Measurements from ENCODE around the gene OR6M1. TPM values are rescaled to one million over a fixed set of nuclear protein-coding genes. Genes with fewer than 3 reads are reported as not detected.

Gene OR6M1
- total RNA-seq, 1 donor from 2014 or later: not detected

DNA sequence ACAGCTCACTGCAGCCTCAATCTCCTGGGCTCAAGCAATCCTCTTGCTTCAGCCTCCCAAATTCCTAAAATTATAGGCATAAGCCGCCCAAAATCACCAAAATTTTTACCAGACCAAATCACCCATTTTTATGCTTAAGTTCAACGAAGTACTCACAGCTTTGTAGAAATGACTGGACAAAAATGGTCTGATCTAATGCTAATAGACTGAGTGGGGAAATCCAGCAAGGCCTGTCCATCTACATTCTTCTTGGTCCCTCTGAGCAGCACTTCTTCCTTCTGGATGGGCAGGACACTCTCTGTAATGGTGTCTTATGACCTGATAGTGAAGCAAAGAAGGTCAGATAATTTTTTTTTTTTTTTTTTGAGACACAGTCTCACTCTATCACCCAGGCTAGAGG, 33.1 kb downstream of the OR6M1 start:
- H3K4me1 Mint-ChIP-seq: no peaks in the 10 kb centered on the region
- H3K4me3 Mint-ChIP-seq: no peak overlapping the region
- H3K36me3 Mint-ChIP-seq: no peaks in the 10 kb centered on the region
- no peaks in the 10 kb centered on the region for H3K27me3 Mint-ChIP-seq (ENCODE audit: low read depth)
- DNase-seq (ENCODE audit: low spot score in 2 of 2, unreplicated experiment in 2 of 2): no peak
- no peak overlapping the region for H3K27ac Mint-ChIP-seq
- TF ChIP-seq, protein P1, sequence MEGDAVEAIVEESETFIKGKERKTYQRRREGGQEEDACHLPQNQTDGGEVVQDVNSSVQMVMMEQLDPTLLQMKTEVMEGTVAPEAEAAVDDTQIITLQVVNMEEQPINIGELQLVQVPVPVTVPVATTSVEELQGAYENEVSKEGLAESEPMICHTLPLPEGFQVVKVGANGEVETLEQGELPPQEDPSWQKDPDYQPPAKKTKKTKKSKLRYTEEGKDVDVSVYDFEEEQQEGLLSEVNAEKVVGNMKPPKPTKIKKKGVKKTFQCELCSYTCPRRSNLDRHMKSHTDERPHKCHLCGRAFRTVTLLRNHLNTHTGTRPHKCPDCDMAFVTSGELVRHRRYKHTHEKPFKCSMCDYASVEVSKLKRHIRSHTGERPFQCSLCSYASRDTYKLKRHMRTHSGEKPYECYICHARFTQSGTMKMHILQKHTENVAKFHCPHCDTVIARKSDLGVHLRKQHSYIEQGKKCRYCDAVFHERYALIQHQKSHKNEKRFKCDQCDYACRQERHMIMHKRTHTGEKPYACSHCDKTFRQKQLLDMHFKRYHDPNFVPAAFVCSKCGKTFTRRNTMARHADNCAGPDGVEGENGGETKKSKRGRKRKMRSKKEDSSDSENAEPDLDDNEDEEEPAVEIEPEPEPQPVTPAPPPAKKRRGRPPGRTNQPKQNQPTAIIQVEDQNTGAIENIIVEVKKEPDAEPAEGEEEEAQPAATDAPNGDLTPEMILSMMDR (IDR thresholded peaks at IDR 0.05; ENCODE audit: unreplicated experiment): no peak
- H3K9me3 Mint-ChIP-seq: peaks cover 7% of the 10 kb centered on the region

DNA sequence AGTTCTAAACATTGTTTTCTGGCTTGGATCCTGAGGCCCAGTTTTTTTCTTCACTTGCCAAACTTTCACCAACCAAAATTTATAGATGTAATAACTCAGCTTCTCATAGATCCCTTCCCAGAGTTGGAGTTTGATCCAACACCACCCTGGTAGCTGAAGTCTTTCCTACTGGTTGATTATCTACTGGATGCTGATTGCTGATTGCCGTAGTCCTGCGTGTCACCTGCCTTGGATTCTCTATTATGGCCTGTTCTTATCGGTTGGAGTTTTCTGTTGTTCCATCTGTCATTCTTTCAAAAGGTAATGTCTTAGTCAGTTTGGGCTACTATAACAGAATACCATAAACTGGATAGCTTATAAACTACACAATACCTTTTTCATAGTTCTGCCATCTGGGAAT, 34.5 kb downstream of the OR6M1 start:
- Mint-ChIP-seq H3K4me3 (no peak overlapping the region), H3K27me3 (ENCODE audit: low read depth) (no peaks in the 10 kb centered on the region), H3K27ac (no peak overlapping the region), H3K4me1 (no peaks in the 10 kb centered on the region), H3K36me3 (no peaks in the 10 kb centered on the region), H3K9me3 (peaks cover 14% of the 10 kb centered on the region)
- DNase-seq (ENCODE audit: low spot score in 2 of 2, unreplicated experiment in 2 of 2): no peak
- TF ChIP-seq, protein P1 (IDR thresholded peaks at IDR 0.05; ENCODE audit: unreplicated experiment): no peak

DNA sequence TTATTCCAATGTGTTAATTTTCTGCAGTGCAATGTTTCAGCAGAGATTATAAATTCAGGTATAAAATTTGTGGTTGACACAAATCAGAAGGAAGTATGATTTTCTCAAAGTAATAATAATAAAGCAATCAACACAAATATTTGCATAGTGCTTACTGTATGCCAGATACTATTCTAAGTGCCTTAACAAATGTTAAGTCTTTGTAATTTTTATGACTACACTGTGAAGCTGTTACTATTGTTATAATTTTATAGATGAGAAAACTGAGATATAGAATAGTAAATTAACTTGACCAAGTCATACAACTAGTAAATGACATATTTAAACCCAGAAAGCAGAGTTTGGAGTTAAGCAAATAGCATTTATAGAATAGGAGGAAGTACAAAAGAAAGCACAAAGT, 35.4 kb downstream of the OR6M1 start:
- Mint-ChIP-seq H3K36me3 (no peaks in the 10 kb centered on the region), H3K4me3 (no peak overlapping the region), H3K27me3 (ENCODE audit: low read depth) (no peaks in the 10 kb centered on the region), H3K27ac (no peak overlapping the region), H3K4me1 (no peaks in the 10 kb centered on the region), H3K9me3 (peaks cover 12% of the 10 kb centered on the region)
- DNase-seq (ENCODE audit: low spot score in 2 of 2, unreplicated experiment in 2 of 2): no peak
- TF ChIP-seq, protein P1 (IDR thresholded peaks at IDR 0.05; ENCODE audit: unreplicated experiment): no peak

DNA sequence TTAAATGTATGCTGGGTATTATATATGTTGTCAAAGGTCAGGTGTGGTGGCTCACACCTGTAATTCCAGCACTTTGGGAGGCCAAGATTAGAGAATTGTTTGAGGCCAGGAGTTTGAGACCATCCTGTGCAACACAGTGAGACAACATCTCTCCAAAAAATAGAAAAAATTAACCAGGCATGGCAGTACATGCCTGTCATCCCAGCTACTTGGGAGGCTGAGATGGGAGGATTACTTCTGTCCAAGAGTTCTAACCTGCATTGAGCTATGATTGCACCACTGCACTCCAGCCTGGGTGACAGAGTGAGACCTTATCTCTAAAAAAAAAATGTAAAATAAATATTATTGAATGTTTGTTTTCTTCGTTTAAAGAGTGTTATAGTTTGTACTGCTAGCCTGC, 40.5 kb downstream of the OR6M1 start:
- no peak overlapping the region for H3K27ac Mint-ChIP-seq
- H3K36me3 Mint-ChIP-seq: no peaks in the 10 kb centered on the region
- H3K4me3 Mint-ChIP-seq: no peak overlapping the region
- H3K4me1 Mint-ChIP-seq: no peaks in the 10 kb centered on the region
- H3K27me3 Mint-ChIP-seq (ENCODE audit: low read depth): no peaks in the 10 kb centered on the region
- H3K9me3 Mint-ChIP-seq: peaks cover 39% of the 10 kb centered on the region
- DNase-seq (ENCODE audit: low spot score in 2 of 2, unreplicated experiment in 2 of 2): no peak
- TF ChIP-seq, protein P1 (IDR thresholded peaks at IDR 0.05; ENCODE audit: unreplicated experiment): no peak

DNA sequence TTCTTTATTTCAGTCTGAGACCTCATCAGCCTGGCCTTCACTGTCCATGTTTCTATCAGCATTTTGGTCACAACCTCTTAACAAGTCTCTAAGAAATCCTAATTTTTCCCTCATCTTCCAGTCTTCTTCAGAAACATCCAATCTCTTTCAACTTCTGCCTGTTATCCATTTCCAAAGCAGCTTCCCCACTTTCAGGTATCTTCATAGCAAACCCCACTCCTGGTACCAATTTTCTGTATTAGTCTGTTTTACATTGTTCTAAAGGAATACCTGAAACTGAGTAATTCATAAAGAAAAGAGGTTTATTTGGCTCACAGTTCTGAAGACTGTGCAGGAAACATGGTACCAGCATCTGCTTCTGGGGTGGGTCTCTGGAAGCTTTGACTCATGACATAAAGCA, 43.7 kb downstream of the OR6M1 start:
- TF ChIP-seq, protein P1 (IDR thresholded peaks at IDR 0.05; ENCODE audit: unreplicated experiment): no peak
- Mint-ChIP-seq H3K27me3 (ENCODE audit: low read depth) (peaks cover 3% of the 10 kb centered on the region), H3K36me3 (no peaks in the 10 kb centered on the region), H3K4me3 (no peak overlapping the region), H3K27ac (no peak overlapping the region), H3K4me1 (no peaks in the 10 kb centered on the region), H3K9me3 (peaks cover 29% of the 10 kb centered on the region)
- no peak for DNase-seq (ENCODE audit: low spot score in 2 of 2, unreplicated experiment in 2 of 2)

DNA sequence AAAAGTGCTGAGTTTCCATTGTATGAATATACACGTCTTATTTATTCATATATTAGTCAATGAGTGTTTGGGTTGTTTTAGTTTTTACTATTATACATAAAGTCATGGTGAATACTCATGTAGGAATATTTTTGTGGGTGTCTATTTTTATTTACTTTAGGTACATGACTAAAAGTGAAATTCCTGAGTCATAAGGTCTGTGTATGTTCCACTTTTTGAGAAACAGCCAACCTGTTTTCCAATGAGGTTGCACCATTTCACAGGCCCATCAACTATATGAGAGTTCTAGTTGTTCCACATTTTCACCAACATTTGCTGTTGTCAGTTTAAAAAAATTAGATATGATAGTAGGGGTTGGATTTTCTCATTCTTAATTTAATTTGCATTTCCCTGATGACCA, 45.3 kb downstream of the OR6M1 start:
- Mint-ChIP-seq H3K36me3 (no peaks in the 10 kb centered on the region), H3K27me3 (ENCODE audit: low read depth) (peaks cover 3% of the 10 kb centered on the region), H3K4me1 (no peaks in the 10 kb centered on the region), H3K9me3 (peaks cover 28% of the 10 kb centered on the region), H3K27ac (no peak overlapping the region), H3K4me3 (no peak overlapping the region)
- no peak for DNase-seq (ENCODE audit: low spot score in 2 of 2, unreplicated experiment in 2 of 2)
- TF ChIP-seq, protein P1 (IDR thresholded peaks at IDR 0.05; ENCODE audit: unreplicated experiment): no peak

All from mesothelial cell of epicardium (in vitro differentiated cells).